Activated CD4-positive, CD25-positive, alpha-beta regulatory T cell (primary cell): ENCODE data around the gene SRP9.
"Not testable (repeated sequence)": the region's sequence is repeated elsewhere in the genome, so short reads cannot be mapped to it uniquely, and the experiment has no call there.

Source experiments
- DNase-seq, 4 experiments: peaks; one replicate each; lab custom pipeline; 2025; lab: John Stamatoyannopoulos, UW

The SRP9 gene

GRCh38 chr1:225774281-225775147 lies 3.1 kb upstream of the SRP9 start:
- no peak for DNase-seq

GRCh38 chr1:225776294-225776693 lies 1.3 kb upstream of the SRP9 start:
- DNase-seq = no peak

GRCh38 chr1:225777058-225777582 lies 506 bp upstream of the SRP9 start:
- no peak for DNase-seq

- DNase-seq = no peak
These were observed 677 bp downstream of the SRP9 start for GRCh38 chr1:225778337-225778669.

GRCh38 chr1:225779165-225779564 lies 1.5 kb downstream of the SRP9 start:
- not testable (repeated sequence) for DNase-seq

GRCh38 chr1:225780134-225780533 lies 2.5 kb downstream of the SRP9 start:
- no peak for DNase-seq

GRCh38 chr1:225780630-225781029 lies 3.0 kb downstream of the SRP9 start:
- no peak for DNase-seq

- not testable (repeated sequence) for DNase-seq
These were observed 11.5 kb downstream of the SRP9 start for GRCh38 chr1:225789142-225789541.

- no peak for DNase-seq
These were observed 17.3 kb downstream of the SRP9 start for GRCh38 chr1:225794954-225795353.

- DNase-seq = not testable (repeated sequence)
These were observed 18.5 kb downstream of the SRP9 start for GRCh38 chr1:225796097-225796496.

GRCh38 chr1:225801146-225801545 lies 23.5 kb downstream of the SRP9 start:
- not testable (repeated sequence) for DNase-seq

GRCh38 chr1:225806249-225806648 lies 28.6 kb downstream of the SRP9 start:
- no peak for DNase-seq

GRCh38 chr1:225806736-225807135 lies 29.1 kb downstream of the SRP9 start:
- not testable (repeated sequence) for DNase-seq

- no peak for DNase-seq
These were observed 30.5 kb downstream of the SRP9 start for GRCh38 chr1:225808136-225808535.

GRCh38 chr1:225809842-225810578 lies 32.4 kb downstream of the SRP9 start, which contains the start of gene EPHX1:
EPHX1 (plus strand) TSS chr1:225810124; CDS start chr1:225828730, 18,606 bp downstream.
- peak in 2 of 4 experiments; percentile 17 to 33 for DNase-seq

GRCh38 chr1:225810579-225811538 lies 33.2 kb downstream of the SRP9 start:
- not testable (repeated sequence) for DNase-seq

- DNase-seq = no peak
These were observed 34.2 kb downstream of the SRP9 start for GRCh38 chr1:225811622-225812487.

- no peak for DNase-seq
These were observed 35.0 kb downstream of the SRP9 start for GRCh38 chr1:225812488-225813213.

- no peak for DNase-seq
These were observed 35.8 kb downstream of the SRP9 start for GRCh38 chr1:225813214-225813964.
